Esophagus muscularis mucosa (tissue), 4 donors: Measurements from ENCODE around the gene FASTK. TPM values are rescaled to one million over a fixed set of nuclear protein-coding genes. Genes with fewer than 3 reads are reported as not detected.

Experiments
- DNase-seq: peaks from one replicate; pipeline ENCODE4 v3.0.0-alpha.2; 2017; ENCODE audit errors: extremely low spot score
- H3K27ac ChIP-seq, 4 donors: fragments of 200-600 bp; sonication (generic); replicated peaks in 1 of 4; 1 replicate in 3 of 4; 2 replicates in 1 of 4; pipeline ENCODE4 v1.5.1; 2016 to 2019; ENCODE audit warnings: mild to moderate bottlenecking in 1 of 4
- H3K27me3 ChIP-seq, 4 donors: fragments of 200-600 bp; sonication (generic); one replicate each; pipeline versions ENCODE4 v1.5.1 to v1.6.0; 2016 to 2019
- H3K36me3 ChIP-seq, 4 donors: fragments of 200-600 bp; sonication (generic); one replicate each; pipeline ENCODE4 v1.5.1; 2016 to 2019
- H3K4me1 ChIP-seq, 4 donors: fragments of 200-600 bp; sonication (generic); one replicate each; pipeline ENCODE4 v1.5.1; 2016 to 2019
- H3K4me3 ChIP-seq, 4 donors: fragments of 200-600 bp; sonication (generic); 1 replicate in 2 of 4; 2 replicates in 2 of 4; pipeline ENCODE4 v1.5.1; 2016 to 2019; ENCODE audit warnings: mild to moderate bottlenecking in 4 of 4, moderate library complexity in 1 of 4
- H3K9me3 ChIP-seq, 4 donors: fragments of 200-600 bp; sonication (generic); 1 replicate in 3 of 4; 2 replicates in 1 of 4; pipeline ENCODE4 v1.5.1; 2016 to 2019
- EP300 ChIP-seq: sonication (generic); formaldehyde crosslinking; IDR thresholded peaks from one replicate; pipeline ENCODE4 v1.6.1; 2017; ENCODE audit warnings: antibody characterized with exemption
- POLR2A ChIP-seq: fragments of 450-650 bp; IDR thresholded peaks from one replicate; pipeline ENCODE4 v1.6.1; 2017; ENCODE audit warnings: antibody characterized with exemption, moderate library complexity, mild to moderate bottlenecking, low read depth
- POLR2AphosphoS5 ChIP-seq, 2 donors: sonication (generic); formaldehyde crosslinking; IDR thresholded peaks; one replicate each; pipeline ENCODE4 v1.6.1; 2017; ENCODE audit warnings: antibody characterized with exemption in 2 of 2
- WGBS: methylation state at CpG from one replicate; pipeline ENCODE4 v1.1.5; 2018; 5-methylcytosine and 5-hydroxymethylcytosine counted together
- intact Hi-C: fragments of 100-400 bp; cut with DNase I; formaldehyde crosslinking; loops from one replicate; pipeline ENCODE4 v1.15.1; 2023
- total RNA-seq, 4 donors: library from RNA; depleted of rRNA; stranded (reverse); fragments of >200 nt; gene quantifications; one replicate each; pipeline versions ENCODE4 v1.1.0 to v1.2.1, GENCODE V29; 2016
- TF ChIP-seq, protein P1 (sequence below), 3 experiments: fragments of 200-600 bp in 2 of 3; fragments of 450-650 bp in 1 of 3; sonication (generic) in 2 of 3; IDR thresholded peaks; one replicate each; pipeline ENCODE4 v1.5.1; 2017 to 2019; ENCODE audit warnings: antibody characterized with exemption in 3 of 3, mild to moderate bottlenecking in 2 of 3, moderate library complexity in 1 of 3

FASTK gene
- total RNA-seq, 4 donors from 2014 or later: 45.7 to 74.9 (median 60.4) TPM

GRCh38 chr7:151069841-151070573 is 10.6 kb downstream of the FASTK start:
- Histone ChIP-seq H3K36me3 (peaks cover 90 to 100% (median 100%) of the 10 kb centered on the region in 4 donors), H3K4me3 (no peak overlapping the region), H3K27ac (peak overlapping the region in 1 of 4 donors; percentile 34), H3K9me3 (no peaks in the 10 kb centered on the region), H3K4me1 (peaks cover 0 to 2% (median 0%) of the 10 kb centered on the region in 4 donors), H3K27me3 (no peaks in the 10 kb centered on the region)
- DNase-seq: no peak
- intact Hi-C loops: no loop called here
- WGBS: 87% methylated on average over 8 of the region's 17 CpGs
- TF ChIP-seq POLR2A: no peak
- TF ChIP-seq, protein P1, sequence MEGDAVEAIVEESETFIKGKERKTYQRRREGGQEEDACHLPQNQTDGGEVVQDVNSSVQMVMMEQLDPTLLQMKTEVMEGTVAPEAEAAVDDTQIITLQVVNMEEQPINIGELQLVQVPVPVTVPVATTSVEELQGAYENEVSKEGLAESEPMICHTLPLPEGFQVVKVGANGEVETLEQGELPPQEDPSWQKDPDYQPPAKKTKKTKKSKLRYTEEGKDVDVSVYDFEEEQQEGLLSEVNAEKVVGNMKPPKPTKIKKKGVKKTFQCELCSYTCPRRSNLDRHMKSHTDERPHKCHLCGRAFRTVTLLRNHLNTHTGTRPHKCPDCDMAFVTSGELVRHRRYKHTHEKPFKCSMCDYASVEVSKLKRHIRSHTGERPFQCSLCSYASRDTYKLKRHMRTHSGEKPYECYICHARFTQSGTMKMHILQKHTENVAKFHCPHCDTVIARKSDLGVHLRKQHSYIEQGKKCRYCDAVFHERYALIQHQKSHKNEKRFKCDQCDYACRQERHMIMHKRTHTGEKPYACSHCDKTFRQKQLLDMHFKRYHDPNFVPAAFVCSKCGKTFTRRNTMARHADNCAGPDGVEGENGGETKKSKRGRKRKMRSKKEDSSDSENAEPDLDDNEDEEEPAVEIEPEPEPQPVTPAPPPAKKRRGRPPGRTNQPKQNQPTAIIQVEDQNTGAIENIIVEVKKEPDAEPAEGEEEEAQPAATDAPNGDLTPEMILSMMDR (IDR thresholded peaks at IDR 0.05): no peak
- TF ChIP-seq EP300: no peak

GRCh38 chr7:151068069-151068773 is 12.4 kb downstream of the FASTK start:
- TF ChIP-seq POLR2A (no peak), POLR2AphosphoS5 (IDR thresholded peaks at IDR 0.05) (no peak), EP300 (no peak)
- TF ChIP-seq, protein P1 (IDR thresholded peaks at IDR 0.05): no peak
- H3K36me3 ChIP-seq: peaks cover 80 to 97% (median 95%) of the 10 kb centered on the region in 4 donors

DNA sequence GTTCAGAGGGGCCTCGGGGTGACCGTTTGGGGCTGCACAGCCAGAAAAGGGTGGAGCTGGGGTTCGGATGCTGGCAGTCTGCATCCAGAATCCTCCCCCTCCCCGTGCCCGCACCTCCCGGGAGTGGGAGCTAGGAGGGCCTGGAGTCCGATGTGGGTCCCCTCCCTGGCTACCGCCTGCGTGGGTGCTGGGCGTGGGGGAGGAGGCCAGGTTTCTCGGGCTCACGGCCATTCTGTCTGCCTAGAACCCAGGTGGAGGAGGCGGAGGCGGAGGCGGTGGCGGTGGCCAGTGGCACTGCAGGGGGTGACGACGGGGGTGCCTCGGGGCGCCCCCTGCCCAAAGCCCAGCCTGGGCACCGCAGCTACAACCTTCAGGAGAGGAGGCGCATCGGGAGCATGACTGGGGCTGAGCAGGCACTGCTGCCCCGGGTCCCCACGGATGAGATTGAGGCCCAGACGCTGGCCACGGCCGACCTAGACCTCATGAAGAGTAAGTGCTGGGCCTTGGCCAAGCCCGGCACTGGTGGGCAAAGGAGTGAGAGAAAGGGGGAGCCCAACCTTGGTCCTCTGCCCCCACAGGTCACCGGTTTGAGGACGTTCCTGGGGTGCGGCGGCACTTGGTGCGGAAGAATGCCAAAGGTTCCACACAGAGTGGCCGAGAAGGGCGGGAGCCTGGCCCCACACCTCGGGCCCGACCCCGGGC is 14.2 kb downstream of the FASTK start:
- TF ChIP-seq POLR2AphosphoS5 (IDR thresholded peaks at IDR 0.05): no peak
- no peak for TF ChIP-seq EP300
- no peak for TF ChIP-seq POLR2A
- TF ChIP-seq, protein P1 (IDR thresholded peaks at IDR 0.05): no peak
- no peak for DNase-seq
- Histone ChIP-seq H3K36me3 (peaks cover 62 to 79% (median 77%) of the 10 kb centered on the region in 4 donors), H3K27me3 (no peaks in the 10 kb centered on the region), H3K9me3 (no peaks in the 10 kb centered on the region), H3K4me1 (peaks cover 25 to 30% (median 28%) of the 10 kb centered on the region in 4 donors), H3K27ac (no peak overlapping the region), H3K4me3 (no peak overlapping the region)
- WGBS: 96% methylated on average over 22 of the region's 39 CpGs
- intact Hi-C loops: no loop called here

More at GRCh38 chr7:151068069-151068773, 12.4 kb downstream of the FASTK start:
- Histone ChIP-seq H3K9me3 (no peaks in the 10 kb centered on the region), H3K4me3 (no peak overlapping the region), H3K27me3 (no peaks in the 10 kb centered on the region), H3K4me1 (peaks cover 9 to 12% (median 10%) of the 10 kb centered on the region in 4 donors), H3K27ac (no peak overlapping the region)
- WGBS: 77% methylated on average over 11 of the region's 12 CpGs
- DNase-seq: no peak
- intact Hi-C loops: no loop called here

GRCh38 chr7:151065516-151065915 is 15.1 kb downstream of the FASTK start:
- H3K4me3 ChIP-seq: no peak overlapping the region
- DNase-seq: no peak
- no peak for TF ChIP-seq EP300
- no peak for TF ChIP-seq POLR2AphosphoS5 (IDR thresholded peaks at IDR 0.05)
- no peak for TF ChIP-seq POLR2A
- TF ChIP-seq, protein P1 (IDR thresholded peaks at IDR 0.05): no peak
- no peak overlapping the region for H3K27ac ChIP-seq
- H3K9me3 ChIP-seq: no peaks in the 10 kb centered on the region
- H3K36me3 ChIP-seq: peaks cover 53 to 70% (median 67%) of the 10 kb centered on the region in 4 donors
- intact Hi-C loops: no loop called here
- 92% methylated on average over 14 of the region's 14 CpGs for WGBS
- no peaks in the 10 kb centered on the region for H3K27me3 ChIP-seq
- peaks cover 34 to 39% (median 37%) of the 10 kb centered on the region in 4 donors for H3K4me1 ChIP-seq
